Prostate gland (tissue), 2 donors: ENCODE measurements around the gene SERTM2.

Experiments used
- CTCF ChIP-seq, 4 experiments: fragments of 200-600 bp in 2 of 4; fragments of 450-650 bp in 2 of 4; sonication (generic) in 2 of 4; IDR thresholded peaks; 1 replicate in 3 of 4; 2 replicates in 1 of 4; pipeline ENCODE4 v1.5.1; 2016 to 2019; ENCODE audit warnings: antibody characterized with exemption in 4 of 4, mild to moderate bottlenecking in 2 of 4, moderate library complexity in 2 of 4
- POLR2A ChIP-seq: fragments of 450-650 bp; IDR thresholded peaks from one replicate; pipeline ENCODE4 v1.6.1; 2016; ENCODE audit warnings: antibody characterized with exemption, mild to moderate bottlenecking
- POLR2AphosphoS5 ChIP-seq: sonication (generic); formaldehyde crosslinking; IDR thresholded peaks from one replicate; pipeline ENCODE4 v1.6.1; 2017; ENCODE audit warnings: antibody characterized with exemption

GRCh38 chrX:111520506-111520905 is 9.1 kb downstream of the SERTM2 start:
- TF ChIP-seq POLR2A: no peak
- TF ChIP-seq CTCF (IDR thresholded peaks at IDR 0.05): no peak
- TF ChIP-seq POLR2AphosphoS5: no peak
